NT2/D1 (cell line): Measurements from ENCODE around the gene S100A9.
A peak's percentile ranks its signal among the peaks of the same experiment; 100 is the strongest.

Experiments
- DNase-seq: peaks from one replicate; pipeline ENCODE4 v3.0.0-alpha.2; 2011; ENCODE audit warnings: low read depth, low spot score
- H3K27me3 ChIP-seq: 2 replicates; pipeline ENCODE4 v1.6.0; 2011; ENCODE audit warnings: mild to moderate bottlenecking; ENCODE audit not compliant: insufficient read length, insufficient read depth
- H3K36me3 ChIP-seq: 2 replicates; pipeline ENCODE4 v1.6.1; 2011; ENCODE audit warnings: mild to moderate bottlenecking, low read length, mixed read lengths; ENCODE audit not compliant: insufficient read depth, insufficient read length
- H3K4me1 ChIP-seq: 2 replicates; pipeline ENCODE4 v1.5.1; 2011; ENCODE audit not compliant: insufficient read depth, insufficient read length
- H3K4me3 ChIP-seq: 2 replicates; pipeline ENCODE4 v1.5.1; 2011; ENCODE audit warnings: low read depth; ENCODE audit not compliant: insufficient read length
- H3K9ac ChIP-seq: 2 replicates; pipeline ENCODE4 v1.6.0; 2011; ENCODE audit warnings: low read depth; ENCODE audit not compliant: insufficient read length
- H3K9me3 ChIP-seq: 2 replicates; pipeline ENCODE4 v1.5.1; 2011; ENCODE audit warnings: mild to moderate bottlenecking, low read length; ENCODE audit not compliant: insufficient read depth
- SUZ12 ChIP-seq: IDR thresholded peaks from 2 replicates; pipeline ENCODE4 v1.6.1; 2011; ENCODE audit not compliant: insufficient read length, insufficient read depth; ENCODE audit errors: extremely low read depth
- YY1 ChIP-seq: IDR thresholded peaks from 2 replicates; pipeline ENCODE4 v1.6.1; 2011; ENCODE audit not compliant: insufficient read length, insufficient read depth
- ZNF274 ChIP-seq: IDR thresholded peaks from 2 replicates; pipeline ENCODE4 v1.6.1; 2011; ENCODE audit warnings: mild to moderate bottlenecking, low read depth, low read length

The S100A9 gene

GRCh38 chr1:153354515-153355193 lies 3.0 kb upstream of the S100A9 start:
- TF ChIP-seq YY1 (no peak), SUZ12 (no peak), ZNF274 (no peak)
- DNase-seq, result no peak
- H3K4me3 ChIP-seq, result no peak overlapping the region

GRCh38 chr1:153355445-153356071 lies 2.1 kb upstream of the S100A9 start:
- DNase-seq, result peak; percentile 89
- Histone ChIP-seq H3K4me3 (no peak overlapping the region), H3K27me3 (no peaks in the 10 kb centered on the region), H3K4me1 (peaks cover 6% of the 10 kb centered on the region), H3K36me3 (no peaks in the 10 kb centered on the region), H3K9ac (no peak overlapping the region), H3K9me3 (no peaks in the 10 kb centered on the region)
- TF ChIP-seq SUZ12 (no peak), ZNF274 (no peak), YY1 (no peak)

More at GRCh38 chr1:153354515-153355193, 3.0 kb upstream of the S100A9 start:
- no peaks in the 10 kb centered on the region for H3K27me3 ChIP-seq
- H3K36me3 ChIP-seq, result no peaks in the 10 kb centered on the region
- no peak overlapping the region for H3K9ac ChIP-seq
- H3K9me3 ChIP-seq, result no peaks in the 10 kb centered on the region
- H3K4me1 ChIP-seq, result peaks cover 6% of the 10 kb centered on the region

- Histone ChIP-seq H3K9ac (no peak overlapping the region), H3K4me1 (peaks cover 6% of the 10 kb centered on the region), H3K9me3 (no peaks in the 10 kb centered on the region), H3K36me3 (no peaks in the 10 kb centered on the region), H3K4me3 (no peak overlapping the region), H3K27me3 (no peaks in the 10 kb centered on the region)
- no peak for TF ChIP-seq ZNF274
- TF ChIP-seq YY1, result no peak
- TF ChIP-seq SUZ12, result no peak
- no peak for DNase-seq
Observed at GRCh38 chr1:153356392-153357075, 1.1 kb upstream of the S100A9 start.

GRCh38 chr1:153357076-153357852 lies 390 bp upstream of the S100A9 start:
- Histone ChIP-seq H3K36me3 (no peaks in the 10 kb centered on the region), H3K4me3 (no peak overlapping the region), H3K9ac (no peak overlapping the region), H3K27me3 (no peaks in the 10 kb centered on the region), H3K9me3 (no peaks in the 10 kb centered on the region), H3K4me1 (peaks cover 6% of the 10 kb centered on the region)
- TF ChIP-seq SUZ12 (no peak), YY1 (no peak), ZNF274 (no peak)
- no peak for DNase-seq

GRCh38 chr1:153358691-153358975 lies 979 bp downstream of the S100A9 start:
- Histone ChIP-seq H3K27me3 (no peaks in the 10 kb centered on the region), H3K9me3 (no peaks in the 10 kb centered on the region), H3K36me3 (no peaks in the 10 kb centered on the region), H3K4me3 (no peak overlapping the region), H3K9ac (no peak overlapping the region), H3K4me1 (peaks cover 2% of the 10 kb centered on the region)
- DNase-seq, result no peak
- TF ChIP-seq YY1 (no peak), SUZ12 (no peak)

- DNase-seq, result no peak
- Histone ChIP-seq H3K36me3 (no peaks in the 10 kb centered on the region), H3K4me1 (peaks cover 2% of the 10 kb centered on the region), H3K4me3 (no peak overlapping the region), H3K9me3 (no peaks in the 10 kb centered on the region), H3K27me3 (no peaks in the 10 kb centered on the region), H3K9ac (no peak overlapping the region)
- TF ChIP-seq SUZ12, result no peak
- TF ChIP-seq ZNF274, result no peak
- no peak for TF ChIP-seq YY1
Observed at GRCh38 chr1:153359241-153359640, 1.6 kb downstream of the S100A9 start.

- H3K9me3 ChIP-seq, result no peaks in the 10 kb centered on the region
- TF ChIP-seq YY1 (no peak), SUZ12 (no peak), ZNF274 (no peak)
- H3K4me3 ChIP-seq, result no peak overlapping the region
- no peak overlapping the region for H3K9ac ChIP-seq
- H3K36me3 ChIP-seq, result no peaks in the 10 kb centered on the region
- DNase-seq, result no peak
- H3K4me1 ChIP-seq, result no peaks in the 10 kb centered on the region
- H3K27me3 ChIP-seq, result no peaks in the 10 kb centered on the region
Observed at GRCh38 chr1:153360190-153360589, 2.5 kb downstream of the S100A9 start.
